Neuronal stem cell (in vitro differentiated cells): Measurements from ENCODE around the gene SUV39H2.

Experiments used
- DNase-seq: peaks from one replicate; pipeline ENCODE4 v3.0.0-alpha.2; 2013; ENCODE audit warnings: low spot score
- H2AFZ ChIP-seq: one replicate; pipeline ENCODE4 v1.6.1; 2013; ENCODE audit warnings: mild to moderate bottlenecking, low read length, inconsistent platforms
- H2AK5ac ChIP-seq: 2 replicates; pipeline ENCODE4 v1.6.1; 2013; ENCODE audit warnings: low read depth, mild to moderate bottlenecking, inconsistent platforms, low read length, moderate library complexity, mixed read lengths
- H2BK120ac ChIP-seq: 2 replicates; pipeline ENCODE4 v1.6.1; 2013; ENCODE audit warnings: low read depth, mild to moderate bottlenecking, inconsistent platforms, low read length, moderate library complexity, mixed read lengths
- H2BK12ac ChIP-seq: one replicate; pipeline ENCODE4 v1.6.1; 2013; ENCODE audit warnings: low read length, inconsistent platforms
- H2BK15ac ChIP-seq: 2 replicates; pipeline ENCODE4 v1.6.1; 2013; ENCODE audit warnings: mild to moderate bottlenecking, low read length, inconsistent platforms, mixed read lengths
- H2BK5ac ChIP-seq: one replicate; pipeline ENCODE4 v1.6.1; 2013; ENCODE audit warnings: inconsistent platforms, mild to moderate bottlenecking, low read length, moderate library complexity
- H3K14ac ChIP-seq: one replicate; pipeline ENCODE4 v1.6.1; 2013; ENCODE audit warnings: low read length, inconsistent platforms
- H3K18ac ChIP-seq: 2 replicates; pipeline ENCODE4 v1.6.1; 2013; ENCODE audit warnings: low read length, inconsistent platforms
- H3K23ac ChIP-seq: 2 replicates; pipeline ENCODE4 v1.6.1; 2013; ENCODE audit warnings: low read depth, mild to moderate bottlenecking, mixed read lengths, low read length, inconsistent platforms; ENCODE audit not compliant: poor library complexity
- H3K27ac ChIP-seq: replicated peaks from 3 replicates; pipeline ENCODE4 v1.5.1; 2013; ENCODE audit warnings: low read length, inconsistent platforms
- H3K27me3 ChIP-seq, 3 experiments: 2 replicates each; pipeline ENCODE4 v1.6.1; 2013; ENCODE audit warnings: low read length in 3 of 3, mild to moderate bottlenecking in 2 of 3, inconsistent platforms in 1 of 3, low read depth in 1 of 3, mixed read lengths in 1 of 3, moderate library complexity in 1 of 3; ENCODE audit not compliant: control insufficient read depth in 3 of 3, insufficient read depth in 3 of 3
- H3K36me3 ChIP-seq, 2 donors: replicated peaks in 1 of 2; 2 replicates each; pipeline ENCODE4 v1.6.1; 2013; ENCODE audit warnings: low read length in 2 of 2; ENCODE audit not compliant: control insufficient read depth in 2 of 2, insufficient read depth in 2 of 2
- H3K4ac ChIP-seq: 2 replicates; pipeline ENCODE4 v1.6.1; 2013; ENCODE audit warnings: inconsistent platforms, mild to moderate bottlenecking, low read length, moderate library complexity
- H3K4me1 ChIP-seq, 2 donors: 1 replicate in 1 of 2; 2 replicates in 1 of 2; pipeline ENCODE4 v1.6.1; 2013; ENCODE audit warnings: low read length in 2 of 2, low read depth in 1 of 2; ENCODE audit not compliant: control insufficient read depth in 2 of 2, insufficient read depth in 1 of 2
- H3K4me2 ChIP-seq: one replicate; pipeline ENCODE4 v1.6.1; 2013; ENCODE audit warnings: mild to moderate bottlenecking, low read length, inconsistent platforms; ENCODE audit not compliant: insufficient read depth, poor library complexity, severe bottlenecking
- H3K4me3 ChIP-seq, 2 donors: 2 replicates each; pipeline ENCODE4 v1.5.1; 2013; ENCODE audit warnings: low read length in 2 of 2, mild to moderate bottlenecking in 2 of 2, inconsistent platforms in 1 of 2, moderate library complexity in 1 of 2
- H3K79me1 ChIP-seq: one replicate; pipeline ENCODE4 v1.6.1; 2013; ENCODE audit warnings: low read depth, mild to moderate bottlenecking, inconsistent platforms, low read length, moderate library complexity
- H3K9ac ChIP-seq: one replicate; pipeline ENCODE4 v1.6.1; 2013; ENCODE audit warnings: mild to moderate bottlenecking, low read depth, low read length, inconsistent platforms; ENCODE audit not compliant: poor library complexity
- H3K9me3 ChIP-seq, 2 donors: replicated peaks in 1 of 2; 2 replicates each; pipeline versions ENCODE3 to v1.6.1; 2013; ENCODE audit warnings: low read length in 2 of 2, mild to moderate bottlenecking in 2 of 2, inconsistent platforms in 1 of 2, low read depth in 1 of 2, mixed read lengths in 1 of 2, moderate library complexity in 1 of 2; ENCODE audit not compliant: control insufficient read depth in 2 of 2, insufficient read depth in 1 of 2
- H4K8ac ChIP-seq: one replicate; pipeline ENCODE4 v1.6.1; 2013; ENCODE audit warnings: low read depth, mild to moderate bottlenecking, inconsistent platforms, low read length, moderate library complexity
- H4K91ac ChIP-seq: one replicate; pipeline ENCODE4 v1.6.1; 2013; ENCODE audit warnings: low read length, low read depth, mild to moderate bottlenecking, inconsistent platforms; ENCODE audit not compliant: poor library complexity
- WGBS, 2 donors: extraction: QIAGEN DNeasy Blood & Tissue Kit; methylation state at CpG; one replicate each; pipeline ENCODE4 v1.1.7; 2013; ENCODE audit warnings: missing lambda C conversion rate in 2 of 2, mixed read lengths in 1 of 2; ENCODE audit not compliant: insufficient read length in 2 of 2, insufficient replicate concordance in 1 of 2; ENCODE audit errors: extremely low coverage in 2 of 2; 5-methylcytosine and 5-hydroxymethylcytosine counted together

SUV39H2 gene

GRCh38 chr10:14891151-14891550, 12.5 kb downstream of the SUV39H2 start:
- no CpG with 5 or more reads among the region's 1 CpG for WGBS, 2 donors

GRCh38 chr10:14904316-14904732, 25.7 kb downstream of the SUV39H2 start:
- H2BK120ac ChIP-seq: no peak overlapping the region
- no peak overlapping the region for H3K4me3 ChIP-seq
- peaks cover 12 to 18% of the 10 kb centered on the region in 2 donors for H3K9me3 ChIP-seq
- H3K4ac ChIP-seq: no peak overlapping the region
- no peaks in the 10 kb centered on the region for H3K79me1 ChIP-seq
- H3K18ac ChIP-seq: no peak overlapping the region
- no peak for DNase-seq
- H3K4me2 ChIP-seq: no peak overlapping the region
- no peak overlapping the region for H3K14ac ChIP-seq
- no peak overlapping the region for H2AK5ac ChIP-seq
- WGBS, 2 donors: no CpG with 5 or more reads among the region's 1 CpG
- no peak overlapping the region for H4K8ac ChIP-seq
- H3K23ac ChIP-seq: no peak overlapping the region
- H3K9ac ChIP-seq: no peak overlapping the region
- no peak overlapping the region for H2BK15ac ChIP-seq
- H2BK5ac ChIP-seq: no peak overlapping the region
- H3K4me1 ChIP-seq: no peaks in the 10 kb centered on the region
- peaks cover 27 to 99% of the 10 kb centered on the region in 2 donors for H3K36me3 ChIP-seq
- no peaks in the 10 kb centered on the region for H3K27me3 ChIP-seq
- no peak overlapping the region for H4K91ac ChIP-seq
- H3K27ac ChIP-seq: no peak overlapping the region
- H2AFZ ChIP-seq: no peak overlapping the region
- H2BK12ac ChIP-seq: no peak overlapping the region

More at GRCh38 chr10:14891151-14891550, 12.5 kb downstream of the SUV39H2 start:
- no peak for DNase-seq
- no peak overlapping the region for H3K4ac ChIP-seq
- H3K4me1 ChIP-seq: peaks cover 0 to 13% of the 10 kb centered on the region in 2 donors
- H3K27ac ChIP-seq: no peak overlapping the region
- H3K4me2 ChIP-seq: no peak overlapping the region
- H3K9me3 ChIP-seq: peaks cover 0 to 4% of the 10 kb centered on the region in 2 donors
- H3K14ac ChIP-seq: no peak overlapping the region
- H3K18ac ChIP-seq: no peak overlapping the region
- H3K23ac ChIP-seq: no peak overlapping the region
- H3K4me3 ChIP-seq: no peak overlapping the region
- no peak overlapping the region for H4K91ac ChIP-seq
- no peak overlapping the region for H2AFZ ChIP-seq
- no peaks in the 10 kb centered on the region for H3K27me3 ChIP-seq
- no peak overlapping the region for H2BK5ac ChIP-seq
- H2BK120ac ChIP-seq: no peak overlapping the region
- H4K8ac ChIP-seq: no peak overlapping the region
- no peak overlapping the region for H2AK5ac ChIP-seq
- peaks cover 0 to 61% of the 10 kb centered on the region in 2 donors for H3K36me3 ChIP-seq
- no peak overlapping the region for H2BK15ac ChIP-seq
- peaks cover 2% of the 10 kb centered on the region for H3K79me1 ChIP-seq
- no peak overlapping the region for H2BK12ac ChIP-seq
- H3K9ac ChIP-seq: no peak overlapping the region

GRCh38 chr10:14904864-14905263, 26.2 kb downstream of the SUV39H2 start:
- Histone ChIP-seq H2AFZ (no peak overlapping the region), H3K27me3 (no peaks in the 10 kb centered on the region), H4K8ac (no peak overlapping the region), H3K27ac (no peak overlapping the region), H4K91ac (no peak overlapping the region), H3K9ac (no peak overlapping the region), H3K18ac (no peak overlapping the region), H2BK120ac (no peak overlapping the region), H3K4ac (no peak overlapping the region), H3K4me2 (no peak overlapping the region), H3K4me3 (no peak overlapping the region), H2BK15ac (no peak overlapping the region), H3K79me1 (no peaks in the 10 kb centered on the region), H3K4me1 (no peaks in the 10 kb centered on the region), H3K14ac (no peak overlapping the region), H2BK5ac (no peak overlapping the region), H2AK5ac (no peak overlapping the region), H3K9me3 (peaks cover 12 to 20% of the 10 kb centered on the region in 2 donors), H3K36me3 (peaks cover 25 to 99% of the 10 kb centered on the region in 2 donors), H3K23ac (no peak overlapping the region), H2BK12ac (no peak overlapping the region)
- DNase-seq: no peak
- no CpG with 5 or more reads among the region's 2 CpGs for WGBS, 2 donors

- Histone ChIP-seq H4K91ac (no peak overlapping the region), H2BK5ac (no peak overlapping the region), H2AFZ (no peak overlapping the region), H3K14ac (no peak overlapping the region), H2BK12ac (no peak overlapping the region), H3K4ac (no peak overlapping the region), H3K27me3 (no peaks in the 10 kb centered on the region), H3K4me3 (no peak overlapping the region), H2BK15ac (no peak overlapping the region), H2AK5ac (no peak overlapping the region), H3K36me3 (peaks cover 29 to 99% of the 10 kb centered on the region in 2 donors), H3K79me1 (no peaks in the 10 kb centered on the region), H3K9me3 (peaks cover 14 to 24% of the 10 kb centered on the region in 2 donors), H3K4me1 (no peaks in the 10 kb centered on the region), H3K4me2 (no peak overlapping the region), H3K27ac (no peak overlapping the region), H3K9ac (no peak overlapping the region), H4K8ac (no peak overlapping the region), H3K23ac (no peak overlapping the region), H2BK120ac (no peak overlapping the region), H3K18ac (no peak overlapping the region)
- no CpG with 5 or more reads among the region's 2 CpGs for WGBS, 2 donors
- no peak for DNase-seq
Observed at GRCh38 chr10:14905890-14906289, 27.2 kb downstream of the SUV39H2 start.
